ENCODE measurements around the gene PHLPP1.
"Not testable (repeated sequence)": the region's sequence is repeated elsewhere in the genome, so short reads cannot be mapped to it uniquely, and the experiment has no call there.

Gene PHLPP1

DNA sequence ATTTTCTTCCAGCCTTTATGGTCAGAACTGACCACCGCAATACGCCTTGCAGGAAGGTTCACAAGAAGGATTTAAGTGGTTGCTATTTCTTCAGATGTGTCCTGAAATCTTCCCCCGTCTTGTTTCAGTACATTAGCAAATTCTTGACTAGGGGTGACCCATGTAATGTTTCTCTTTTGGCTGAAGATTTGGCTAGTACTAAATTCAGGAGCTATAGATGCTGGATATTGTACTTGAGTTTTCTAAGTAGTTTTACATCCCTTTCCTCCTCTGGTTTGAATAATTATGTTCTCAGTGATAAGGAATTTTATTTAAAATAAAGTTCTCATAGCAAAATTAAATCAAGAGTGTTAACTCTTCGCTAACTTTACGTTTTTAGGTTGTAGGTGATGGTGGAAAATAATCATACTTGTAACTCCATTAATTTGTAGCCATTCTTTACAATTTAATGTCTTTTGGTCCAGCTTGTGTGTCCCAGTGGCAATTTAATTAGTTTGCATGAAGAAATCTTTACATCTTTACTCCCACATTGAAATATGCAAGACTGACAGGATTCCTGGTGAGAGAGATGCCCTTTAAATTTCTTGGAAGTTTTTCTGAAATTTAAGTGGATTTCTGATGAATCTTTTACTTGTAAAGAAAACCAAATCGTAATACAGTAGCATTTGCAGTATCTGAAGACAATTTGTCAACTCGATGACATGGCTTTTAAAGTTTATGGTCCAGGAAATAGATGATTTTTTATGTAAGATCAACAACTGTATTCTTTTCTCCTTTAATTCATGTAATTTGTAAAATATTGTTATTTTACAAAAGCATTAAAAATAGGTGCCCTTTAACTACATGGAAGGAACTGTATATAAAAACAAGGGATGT is 2.8 kb downstream of the PHLPP1 start:
- DNase-seq: no peak

DNA sequence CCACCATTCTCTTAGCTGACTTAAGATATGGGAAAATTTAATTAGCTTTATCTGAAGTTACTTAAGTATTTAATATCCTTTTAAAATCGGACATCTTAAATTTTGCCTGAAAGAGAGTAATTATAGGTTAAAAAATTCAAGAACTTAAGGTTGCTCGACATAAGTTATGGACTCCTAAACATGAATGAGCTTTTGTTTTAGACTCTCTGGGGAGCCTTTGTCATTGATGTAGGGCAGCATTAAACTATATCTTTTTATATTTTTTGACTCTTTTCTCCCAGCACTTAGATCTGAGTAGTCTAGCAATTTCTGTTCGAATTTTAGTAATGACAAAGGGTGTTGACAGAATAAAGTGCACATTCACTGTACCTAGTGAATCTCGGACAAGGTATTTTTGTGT is 4.7 kb downstream of the PHLPP1 start:
- DNase-seq: no peak

DNA sequence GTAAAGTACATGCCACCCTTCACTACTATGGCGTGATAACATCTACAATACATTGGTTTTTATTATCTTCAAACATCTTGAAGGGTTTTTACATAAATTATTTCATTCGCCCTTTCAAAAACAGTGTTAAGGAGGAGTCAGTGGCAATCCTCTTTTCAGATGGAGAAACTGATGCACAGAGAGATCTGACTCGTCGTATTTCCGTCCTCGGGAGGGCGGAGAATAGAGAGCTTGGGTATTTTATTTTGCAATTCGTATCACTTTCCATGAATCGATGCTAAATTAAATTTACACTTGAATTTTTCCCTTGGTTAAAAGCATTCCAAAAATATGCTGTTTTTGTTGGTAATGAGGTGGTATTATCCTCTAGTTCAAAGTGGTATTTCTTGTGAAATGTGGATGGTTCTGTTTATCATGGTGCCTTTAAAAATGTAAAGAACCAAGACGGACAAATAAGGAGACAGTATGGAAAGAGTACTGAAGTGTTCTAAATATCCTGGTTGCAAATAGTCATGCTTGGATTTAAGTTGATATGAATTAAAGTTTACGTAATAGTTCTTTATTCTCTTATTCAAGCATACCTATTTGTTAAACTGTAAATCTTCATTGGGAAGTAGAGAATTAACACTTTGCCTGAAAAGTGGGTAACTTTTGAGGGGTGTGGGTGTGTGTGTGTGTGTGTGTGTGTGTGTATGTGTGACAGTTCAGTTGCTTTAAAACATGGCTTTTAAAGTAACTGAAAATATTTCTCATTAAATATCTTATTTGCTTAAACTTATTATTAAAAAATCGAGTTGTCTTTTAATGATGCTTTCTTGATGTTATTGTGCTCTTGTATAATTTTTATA is 5.6 kb downstream of the PHLPP1 start:
- DNase-seq: no peak

DNA sequence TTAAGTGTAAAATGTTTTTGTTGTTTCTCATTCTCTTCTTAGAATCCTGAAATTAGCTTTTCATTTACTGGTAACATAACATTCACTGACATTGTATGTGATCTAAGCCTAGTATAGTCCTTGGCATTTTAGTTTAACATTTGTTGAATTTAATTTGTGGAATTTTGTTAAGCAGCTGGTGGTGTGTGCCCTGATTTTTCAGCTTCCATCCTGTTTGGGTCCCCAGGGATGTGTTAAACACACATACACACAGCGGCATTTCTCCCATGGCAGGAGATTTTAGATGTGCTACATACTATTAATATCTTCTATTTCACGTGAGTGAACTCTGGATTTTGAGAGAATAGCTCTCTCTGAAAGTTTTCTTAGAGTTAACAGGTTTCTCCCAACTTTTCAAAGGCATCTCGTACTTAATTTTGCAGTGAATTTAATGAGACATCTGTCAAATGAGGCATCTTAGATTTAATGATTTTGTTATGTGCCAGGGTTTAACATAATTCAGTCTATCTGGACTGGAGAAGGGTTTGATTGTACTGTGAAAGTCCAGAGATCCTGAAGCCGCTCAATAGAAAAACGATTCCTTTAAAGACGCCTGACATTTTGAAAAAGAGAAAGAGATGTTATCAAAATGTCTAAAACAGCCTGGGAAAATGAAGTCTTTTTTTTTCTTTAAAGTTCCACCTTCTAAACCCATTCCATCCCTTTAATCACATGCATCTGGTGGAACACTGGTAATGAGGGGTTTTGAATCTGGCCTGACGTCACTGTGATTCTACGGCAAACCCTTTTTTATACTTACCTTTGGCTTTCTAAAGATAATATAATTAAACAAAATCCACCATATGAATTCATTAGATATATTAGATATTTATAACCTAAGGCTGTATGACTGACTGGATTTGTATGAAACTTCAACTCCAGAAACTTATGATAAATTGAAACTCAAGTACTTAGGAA is 6.8 kb downstream of the PHLPP1 start:
- DNase-seq: no peak

DNA sequence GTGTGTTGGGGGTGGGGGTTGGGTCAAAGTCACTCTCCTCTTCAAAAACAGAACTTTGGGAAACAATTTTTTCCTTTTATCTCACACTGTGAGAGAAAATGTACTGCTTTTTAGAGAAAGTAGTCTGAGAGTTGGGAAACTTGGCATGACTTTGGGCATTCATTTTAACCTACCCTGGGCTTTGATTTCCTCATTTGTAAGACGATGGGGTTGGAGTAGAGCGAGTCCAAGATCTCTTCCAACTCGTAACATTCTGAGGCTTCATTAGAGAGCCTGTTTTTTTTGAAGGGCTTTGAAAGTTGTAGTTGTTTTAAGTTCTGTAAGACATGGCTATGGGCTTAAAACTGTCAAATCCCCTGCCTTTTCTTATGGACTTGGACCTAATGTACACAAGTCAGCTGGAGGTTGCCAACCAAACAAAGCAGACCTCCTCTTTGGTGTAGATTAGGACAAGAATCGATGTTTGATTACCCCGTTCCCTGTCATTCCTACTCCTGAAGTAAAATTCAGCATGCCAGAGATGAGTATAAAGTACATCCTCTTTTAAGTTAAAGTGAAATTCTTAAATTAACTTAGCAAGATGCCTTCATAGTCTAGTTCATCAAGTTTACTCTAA is 8.4 kb downstream of the PHLPP1 start:
- peak; percentile 59 for DNase-seq

DNA sequence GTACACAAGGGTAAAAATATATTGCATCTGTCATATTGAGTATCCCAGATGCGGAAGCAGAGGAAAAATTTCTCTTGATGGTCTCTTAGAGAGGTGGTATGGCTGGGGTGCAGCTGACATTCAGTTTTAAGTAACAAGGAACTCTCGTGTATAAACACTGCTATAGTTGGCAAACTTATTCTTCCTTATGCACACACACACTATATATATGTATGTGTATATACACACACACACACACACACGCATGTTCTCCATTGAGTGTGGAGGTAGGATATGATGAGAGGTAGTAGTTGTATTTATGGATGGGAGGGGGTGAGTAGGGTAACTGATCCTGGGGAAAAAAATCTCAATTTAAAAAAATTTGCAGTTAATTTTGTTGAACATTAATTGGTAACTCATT is 10.6 kb downstream of the PHLPP1 start:
- no peak for DNase-seq

DNA sequence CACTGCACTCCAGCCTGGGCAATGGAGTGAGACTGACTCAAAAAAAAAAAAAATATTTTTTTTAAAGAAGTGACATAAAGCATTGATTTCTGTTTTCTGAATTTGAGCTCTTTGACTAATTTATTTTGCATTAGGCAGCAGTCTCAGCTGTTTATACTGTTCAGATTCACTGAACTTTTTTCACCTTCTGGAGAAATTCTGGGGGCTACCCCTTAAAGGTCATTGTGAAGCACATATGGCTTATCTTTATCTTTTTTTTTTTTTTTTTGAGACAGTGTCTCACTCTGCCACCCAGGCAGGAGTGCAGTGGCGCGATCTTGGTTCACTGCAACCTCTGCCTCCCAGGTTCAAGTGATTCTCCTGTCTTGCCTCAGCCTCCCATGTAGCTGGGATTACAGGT is 12.9 kb downstream of the PHLPP1 start:
- DNase-seq: no peak

DNA sequence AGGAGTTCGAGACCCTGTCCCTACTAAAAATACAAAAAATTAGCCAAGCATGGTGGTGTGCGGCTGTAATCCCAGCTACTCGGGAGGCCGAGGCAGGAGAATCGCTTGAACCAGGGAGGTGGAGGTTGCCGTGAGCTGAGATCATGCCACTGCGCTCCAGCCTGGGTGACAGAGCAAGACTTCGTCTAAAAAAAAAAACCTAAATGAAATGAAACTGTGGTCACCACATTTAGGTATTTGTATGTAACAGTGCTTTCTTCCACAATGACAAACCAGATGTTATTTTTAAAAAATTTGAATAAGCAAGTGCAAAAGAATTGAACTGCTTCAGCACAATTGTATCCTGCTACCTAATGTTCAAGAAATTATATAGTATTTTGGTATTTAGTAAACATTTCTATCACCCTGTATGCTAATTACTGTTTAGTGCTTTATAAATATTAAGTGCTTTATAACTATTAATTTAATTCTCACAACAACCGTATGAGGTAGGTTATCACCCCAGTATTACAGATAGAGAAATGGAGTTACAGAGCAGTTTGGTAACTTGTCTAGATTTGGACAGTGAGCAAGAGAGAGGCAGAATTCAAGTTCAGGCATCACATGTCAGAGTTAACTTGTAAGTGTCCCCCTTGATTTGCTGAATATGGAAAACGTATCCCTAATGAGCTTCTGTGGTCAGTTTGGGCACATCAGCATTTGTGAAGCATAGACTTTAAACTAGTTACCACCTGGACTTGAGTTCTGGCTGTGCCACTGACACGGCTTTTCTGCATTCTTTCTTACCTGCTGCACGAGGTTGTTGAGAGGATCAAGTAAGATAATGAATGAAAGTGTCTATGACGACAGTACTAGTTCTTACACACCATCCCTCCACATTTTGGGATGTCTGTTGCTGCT is 14.4 kb downstream of the PHLPP1 start:
- no peak for DNase-seq

DNA sequence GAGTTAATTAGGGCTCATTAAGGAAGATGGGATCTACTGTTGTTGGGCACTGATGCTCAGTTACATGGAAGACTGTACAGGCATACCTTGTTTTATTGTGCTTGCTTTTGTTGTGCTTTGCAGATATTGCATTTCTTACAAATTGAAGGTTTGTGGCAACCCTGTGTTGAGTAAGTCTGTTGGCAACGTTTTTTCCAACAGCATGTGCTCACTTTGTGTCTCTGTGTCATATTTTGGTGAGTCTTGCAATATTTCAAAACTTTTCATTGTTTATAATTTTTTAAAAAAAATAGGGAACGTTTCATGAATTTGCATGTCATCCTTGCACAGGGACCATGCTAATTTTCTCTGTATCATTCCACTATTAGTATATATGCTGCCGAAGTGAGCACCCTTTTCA is 15.6 kb downstream of the PHLPP1 start:
- no peak for DNase-seq

DNA sequence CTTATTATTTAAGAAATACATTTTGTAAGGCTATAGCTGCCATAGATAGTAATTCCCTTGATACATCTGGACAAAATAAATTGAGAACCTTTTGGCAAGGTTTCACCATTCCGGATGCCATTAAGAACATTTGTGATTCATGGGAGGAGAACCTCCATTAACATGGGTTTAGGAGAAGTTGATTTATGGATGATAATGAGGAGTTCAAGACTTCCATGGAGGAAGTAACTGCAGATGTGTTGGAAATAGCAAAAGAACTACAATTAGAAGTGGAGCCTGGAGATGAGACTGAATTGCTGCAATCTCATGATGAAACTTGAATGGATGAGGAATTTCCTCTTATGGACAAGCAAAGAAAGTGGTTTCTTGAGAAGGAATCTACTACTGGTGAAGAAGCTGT is 17.3 kb downstream of the PHLPP1 start:
- no peak for DNase-seq

DNA sequence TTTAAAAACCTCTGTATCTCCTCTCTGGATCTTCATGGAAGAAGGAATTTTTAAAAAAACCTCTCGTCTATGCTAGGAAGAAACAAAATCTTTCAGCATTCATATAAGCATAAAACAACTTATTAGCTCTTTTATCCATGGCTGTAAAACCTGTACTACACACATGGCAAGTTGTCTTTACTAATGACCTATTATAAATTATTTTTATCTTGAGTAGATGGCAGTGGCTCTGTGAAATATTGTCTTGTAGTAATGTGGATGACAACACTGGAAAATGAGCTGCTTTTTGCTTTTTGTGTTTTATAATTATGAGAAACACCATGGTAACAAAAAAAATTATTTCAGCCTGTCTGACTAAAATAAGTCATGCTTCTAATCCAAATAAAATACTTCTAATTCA is 18.9 kb downstream of the PHLPP1 start:
- no peak for DNase-seq

DNA sequence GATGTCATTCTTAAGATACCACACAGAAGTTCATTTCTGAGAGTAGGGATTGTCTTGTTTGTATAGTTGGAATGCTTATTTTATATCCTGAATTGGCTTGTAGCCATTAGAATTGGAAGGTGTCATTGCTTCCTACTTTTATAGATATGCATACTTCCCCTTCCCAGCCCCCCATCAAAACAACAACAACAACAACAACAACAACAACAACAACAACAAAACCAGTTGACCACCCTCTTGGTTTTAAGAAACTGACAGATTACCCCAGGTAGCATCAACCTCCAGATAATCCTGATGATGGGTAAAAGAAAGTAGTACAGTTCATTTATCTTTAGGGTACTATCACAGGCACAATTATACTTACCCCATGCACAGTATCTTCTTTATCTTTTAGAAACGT is 20.0 kb downstream of the PHLPP1 start:
- DNase-seq: no peak

DNA sequence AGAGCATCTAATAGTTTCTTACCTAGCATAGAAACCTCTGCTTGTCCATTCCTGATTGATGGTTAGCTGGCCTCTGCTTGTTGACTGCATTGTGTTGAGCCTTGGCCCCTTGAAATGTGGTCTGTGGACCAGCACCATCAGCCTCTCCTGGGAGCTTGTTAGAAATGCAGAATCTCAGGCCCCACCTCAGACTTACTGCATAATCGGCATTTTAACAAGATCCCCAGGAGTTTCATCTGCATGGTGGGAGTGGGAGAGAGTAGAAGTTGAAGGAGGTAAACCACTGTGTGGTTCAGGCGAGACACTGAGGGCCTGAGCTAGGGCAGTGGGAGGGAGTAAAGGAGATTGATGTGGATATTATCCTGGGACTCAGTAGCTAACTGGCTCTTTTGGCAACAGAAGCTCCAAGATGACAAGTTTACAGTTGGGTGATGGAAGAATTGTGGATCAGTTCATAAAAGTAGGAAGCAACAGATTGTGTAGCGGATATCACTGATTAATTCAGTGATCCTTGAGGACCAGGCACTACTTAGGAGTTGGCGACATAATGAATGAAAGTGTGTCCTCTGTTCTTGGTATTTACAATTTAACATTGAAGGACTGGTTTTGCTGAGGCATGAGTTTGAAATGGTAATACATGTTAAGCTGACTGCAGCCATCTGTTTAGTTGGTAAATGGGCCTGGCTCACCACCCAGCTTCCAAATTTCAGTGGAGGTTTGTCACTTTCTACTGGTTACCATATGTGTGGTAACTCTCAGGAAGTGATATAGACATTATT is 20.9 kb downstream of the PHLPP1 start:
- no peak for DNase-seq

DNA sequence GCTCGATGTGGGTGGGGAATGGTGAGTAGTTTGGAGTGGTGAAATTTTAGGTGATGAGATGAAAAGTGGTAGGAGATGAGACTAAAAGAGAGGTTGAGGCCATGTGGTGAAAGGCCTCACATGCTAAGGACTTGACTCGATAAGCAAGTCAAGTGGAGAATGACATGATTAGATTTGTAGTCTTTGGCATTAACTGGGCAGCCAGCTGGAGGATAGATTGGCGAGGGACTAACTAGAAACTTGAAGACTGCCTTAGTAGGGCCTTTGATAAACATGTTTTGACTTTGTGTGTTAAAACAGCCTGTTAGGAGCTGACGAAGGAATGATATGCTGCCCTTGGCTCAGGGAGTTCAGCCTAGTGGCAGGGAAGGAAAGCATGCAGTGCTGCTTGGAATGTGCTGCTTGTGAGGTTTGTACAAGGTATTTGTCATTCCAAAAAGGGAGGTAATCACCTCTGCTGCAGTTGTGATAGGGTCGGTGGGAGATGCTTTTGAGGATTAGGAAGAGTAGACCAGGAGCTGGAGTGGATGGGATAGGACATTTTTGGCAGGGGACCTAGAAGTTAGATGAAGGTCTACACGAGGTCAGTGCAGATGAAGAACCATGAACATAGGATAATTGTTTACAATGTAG is 22.0 kb downstream of the PHLPP1 start:
- no peak for DNase-seq

DNA sequence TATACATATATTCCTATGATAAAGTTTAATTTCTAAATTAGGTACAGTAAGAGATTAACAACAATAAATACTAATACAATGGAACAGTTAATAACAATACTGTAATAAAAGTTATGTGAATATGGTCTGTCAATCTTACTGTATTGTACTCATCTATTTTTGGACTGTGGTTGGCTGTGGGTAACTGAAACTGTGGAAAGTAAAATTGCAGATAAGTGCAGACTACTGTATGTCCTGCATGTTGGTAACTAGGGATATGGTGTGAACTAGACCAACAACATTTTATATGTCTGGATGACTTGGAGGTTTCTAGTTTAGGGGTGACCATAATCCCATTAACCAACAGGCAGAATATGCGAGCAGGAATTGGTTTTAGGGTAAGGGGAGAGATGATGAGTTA is 23.3 kb downstream of the PHLPP1 start:
- no peak for DNase-seq

DNA sequence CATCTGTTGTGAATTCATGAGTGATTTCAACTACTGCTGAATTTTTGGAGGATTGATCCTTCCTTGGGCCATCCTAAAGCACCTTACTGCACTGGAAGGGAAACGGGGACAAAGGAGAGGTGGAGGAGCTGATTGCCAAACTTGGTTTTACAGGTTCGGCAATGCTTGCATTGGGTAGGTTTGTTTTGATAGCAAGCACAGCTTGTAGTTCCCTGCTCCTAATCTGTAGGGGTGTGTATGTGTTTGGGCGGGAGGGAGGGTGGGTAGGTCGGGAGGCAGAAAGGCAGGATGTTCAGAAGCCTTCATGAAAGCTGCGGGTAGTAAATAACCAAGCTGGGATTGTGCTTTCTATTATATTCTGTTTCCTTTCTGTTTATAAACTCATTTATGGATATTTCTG is 24.6 kb downstream of the PHLPP1 start:
- DNase-seq: no peak

DNA sequence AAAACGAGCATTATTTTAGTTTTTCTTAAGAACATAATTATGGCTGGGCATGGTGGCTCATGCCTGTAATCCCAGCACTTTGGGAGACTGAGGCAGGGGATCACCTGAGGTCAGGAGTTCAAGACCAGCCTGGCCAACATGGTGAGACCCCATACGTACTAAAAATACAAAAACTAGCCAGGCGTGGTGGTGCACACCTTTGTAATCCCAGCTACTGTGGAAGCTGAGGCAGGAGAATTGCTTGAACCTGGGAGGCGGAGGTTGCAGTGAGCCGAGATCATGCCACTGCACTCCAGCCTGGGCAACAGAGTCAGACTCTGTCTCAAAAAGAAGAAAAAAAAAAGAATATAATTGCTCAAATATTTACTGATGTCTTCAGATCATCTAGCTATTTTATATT is 25.3 kb downstream of the PHLPP1 start:
- DNase-seq: not testable (repeated sequence)

DNA sequence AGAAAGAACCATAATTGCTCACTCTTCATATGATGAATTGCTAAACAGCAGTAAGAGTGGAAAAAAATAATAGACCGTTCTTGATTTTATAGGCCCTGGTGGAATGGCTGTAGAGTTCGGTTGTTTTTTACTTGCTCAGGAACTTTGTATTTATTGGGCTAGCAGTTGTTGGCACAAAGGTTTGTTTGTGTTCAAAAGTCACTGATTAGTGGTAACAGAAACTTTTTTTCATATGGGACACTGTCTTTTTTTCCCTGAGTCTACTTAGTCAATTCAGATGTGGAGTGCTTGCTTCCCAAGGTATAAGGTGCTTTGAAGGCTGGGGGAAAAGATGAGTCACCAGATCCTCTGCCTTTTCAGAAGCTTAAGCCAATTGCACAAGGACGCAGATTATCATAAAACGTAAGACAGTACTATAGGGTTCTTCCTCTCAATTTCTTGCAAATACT is 25.8 kb downstream of the PHLPP1 start:
- DNase-seq: no peak

DNA sequence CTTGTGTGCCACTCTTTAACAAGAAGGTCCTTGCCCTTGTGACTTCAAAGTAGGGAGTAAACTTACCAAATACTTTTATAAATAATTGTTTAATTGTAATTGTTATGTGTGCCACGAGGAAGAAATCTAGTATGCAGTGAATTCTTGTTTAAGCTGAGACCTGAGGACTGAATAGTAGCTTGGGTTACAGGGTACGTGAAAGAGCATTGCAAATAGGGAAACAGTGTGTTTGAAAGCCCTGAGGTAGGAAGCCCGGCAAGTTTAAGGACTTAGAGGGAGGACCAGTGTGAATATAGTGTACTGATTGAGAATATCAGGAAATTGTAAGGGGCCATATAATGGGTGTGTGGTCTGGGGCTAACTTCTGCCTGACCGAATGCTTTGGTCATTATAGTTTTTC is 26.2 kb downstream of the PHLPP1 start:
- DNase-seq: no peak

Data from NCI-H146 (cell line).